Jurkat, Clone E6-1 (cell line): ENCODE measurements around the gene GPC6.

Source experiments
- DNase-seq: peaks from one replicate; pipeline ENCODE4 v3.0.0-alpha.2; 2011; ENCODE audit warnings: low read depth, low spot score
- H3K4me3 ChIP-seq: 2 replicates; pipeline ENCODE4 v1.5.1; 2011; ENCODE audit warnings: mild to moderate bottlenecking, low read length, control low read depth, moderate library complexity

Gene GPC6

GRCh38 chr13:93344048-93344705 is 117.6 kb downstream of the GPC6 start:
- no peak overlapping the region for H3K4me3 ChIP-seq
- no peak for DNase-seq

- no peak overlapping the region for H3K4me3 ChIP-seq
- no peak for DNase-seq
Observed at GRCh38 chr13:93345024-93345423, 118.4 kb downstream of the GPC6 start.

- DNase-seq: no peak
- H3K4me3 ChIP-seq: no peak overlapping the region
Observed at GRCh38 chr13:93345770-93346169, 119.2 kb downstream of the GPC6 start.

GRCh38 chr13:93352616-93353015 is 126.0 kb downstream of the GPC6 start:
- DNase-seq: no peak
- no peak overlapping the region for H3K4me3 ChIP-seq

- DNase-seq: no peak
Observed at GRCh38 chr13:93355094-93355493, 128.5 kb downstream of the GPC6 start.

GRCh38 chr13:93356469-93356868 is 129.9 kb downstream of the GPC6 start:
- H3K4me3 ChIP-seq: no peak overlapping the region
- DNase-seq: no peak

More at GRCh38 chr13:93355094-93355493, 128.5 kb downstream of the GPC6 start:
- H3K4me3 ChIP-seq: no peak overlapping the region

- no peak overlapping the region for H3K4me3 ChIP-seq
- no peak for DNase-seq
Observed at GRCh38 chr13:93360021-93360420, 133.4 kb downstream of the GPC6 start.

GRCh38 chr13:93361703-93362102 is 135.1 kb downstream of the GPC6 start:
- no peak for DNase-seq
- no peak overlapping the region for H3K4me3 ChIP-seq

- DNase-seq: no peak
- no peak overlapping the region for H3K4me3 ChIP-seq
Observed at GRCh38 chr13:93364166-93364565, 137.6 kb downstream of the GPC6 start.

- no peak for DNase-seq
- H3K4me3 ChIP-seq: no peak overlapping the region
Observed at GRCh38 chr13:93368296-93368695, 141.7 kb downstream of the GPC6 start.

- H3K4me3 ChIP-seq: no peak overlapping the region
- no peak for DNase-seq
Observed at GRCh38 chr13:93368718-93369117, 142.1 kb downstream of the GPC6 start.

- DNase-seq: no peak
- no peak overlapping the region for H3K4me3 ChIP-seq
Observed at GRCh38 chr13:93372856-93373255, 146.2 kb downstream of the GPC6 start.

- DNase-seq: no peak
- H3K4me3 ChIP-seq: no peak overlapping the region
Observed at GRCh38 chr13:93375491-93375890, 148.9 kb downstream of the GPC6 start.

GRCh38 chr13:93377196-93377595 is 150.6 kb downstream of the GPC6 start:
- no peak for DNase-seq
- H3K4me3 ChIP-seq: no peak overlapping the region

GRCh38 chr13:93378184-93378583 is 151.6 kb downstream of the GPC6 start:
- H3K4me3 ChIP-seq: no peak overlapping the region
- no peak for DNase-seq

- no peak for DNase-seq
- no peak overlapping the region for H3K4me3 ChIP-seq
Observed at GRCh38 chr13:93386116-93386515, 159.5 kb downstream of the GPC6 start.

GRCh38 chr13:93388701-93389100 is 162.1 kb downstream of the GPC6 start:
- H3K4me3 ChIP-seq: no peak overlapping the region
- DNase-seq: no peak

GRCh38 chr13:93397619-93398018 is 171.0 kb downstream of the GPC6 start:
- DNase-seq: no peak
- no peak overlapping the region for H3K4me3 ChIP-seq

GRCh38 chr13:93398167-93399035 is 171.8 kb downstream of the GPC6 start:
- no peak overlapping the region for H3K4me3 ChIP-seq
- DNase-seq: no peak

GRCh38 chr13:93399212-93399611 is 172.6 kb downstream of the GPC6 start:
- no peak for DNase-seq
- no peak overlapping the region for H3K4me3 ChIP-seq

- H3K4me3 ChIP-seq: no peak overlapping the region
- DNase-seq: no peak
Observed at GRCh38 chr13:93406136-93406535, 179.5 kb downstream of the GPC6 start.
